Measurements from ENCODE around the gene INPP5B.
"Not testable (repeated sequence)": the region's sequence is repeated elsewhere in the genome, so short reads cannot be mapped to it uniquely, and the experiment has no call there.

The INPP5B gene

DNA sequence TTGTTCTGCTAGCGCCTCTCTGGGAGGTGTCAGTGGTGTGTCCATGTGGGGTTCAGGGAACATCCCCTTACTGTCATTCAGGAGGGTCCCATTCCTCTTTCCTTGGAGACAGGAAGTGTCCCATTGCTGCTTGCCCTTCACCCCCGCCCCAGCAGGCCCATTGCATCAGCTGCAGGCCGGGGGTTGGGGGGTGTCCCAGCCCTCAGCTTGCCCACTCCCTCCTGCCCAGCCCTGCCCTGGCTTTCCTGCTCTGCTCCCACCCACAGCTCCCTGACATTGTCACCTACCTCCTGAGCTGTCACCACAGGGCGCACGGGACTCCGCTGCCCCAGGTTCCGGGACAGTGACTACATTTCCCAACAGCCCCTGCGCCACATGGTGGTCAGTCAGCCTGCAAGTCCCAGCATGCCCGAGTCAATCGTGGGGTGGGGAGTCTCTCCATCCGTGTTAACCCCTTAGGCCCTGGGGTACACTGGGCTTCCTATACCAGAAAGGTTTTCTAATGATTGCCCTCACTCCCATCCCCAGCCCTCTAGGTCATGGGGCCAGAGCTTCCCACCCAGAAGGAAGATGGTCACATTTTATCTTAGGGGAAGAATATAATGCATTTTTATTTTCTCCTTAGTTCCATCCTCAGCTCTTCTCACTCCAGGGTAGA lies at the start of gene INPP5B:
Gene INPP5B, minus strand, starts transcription at position 351 of the 658 bp plus-strand sequence. CDS start 745 bp downstream, outside the sequence.
- peak; percentile 78 for DNase-seq (ENCODE audit: low read depth)

GRCh38 chr1:37995751-37996345 lies 49.0 kb upstream of the INPP5B start:
- DNase-seq (ENCODE audit: low read depth) = peak; percentile 87

GRCh38 chr1:37994886-37995566 lies 48.2 kb upstream of the INPP5B start:
- DNase-seq (ENCODE audit: low read depth) = no peak

DNA sequence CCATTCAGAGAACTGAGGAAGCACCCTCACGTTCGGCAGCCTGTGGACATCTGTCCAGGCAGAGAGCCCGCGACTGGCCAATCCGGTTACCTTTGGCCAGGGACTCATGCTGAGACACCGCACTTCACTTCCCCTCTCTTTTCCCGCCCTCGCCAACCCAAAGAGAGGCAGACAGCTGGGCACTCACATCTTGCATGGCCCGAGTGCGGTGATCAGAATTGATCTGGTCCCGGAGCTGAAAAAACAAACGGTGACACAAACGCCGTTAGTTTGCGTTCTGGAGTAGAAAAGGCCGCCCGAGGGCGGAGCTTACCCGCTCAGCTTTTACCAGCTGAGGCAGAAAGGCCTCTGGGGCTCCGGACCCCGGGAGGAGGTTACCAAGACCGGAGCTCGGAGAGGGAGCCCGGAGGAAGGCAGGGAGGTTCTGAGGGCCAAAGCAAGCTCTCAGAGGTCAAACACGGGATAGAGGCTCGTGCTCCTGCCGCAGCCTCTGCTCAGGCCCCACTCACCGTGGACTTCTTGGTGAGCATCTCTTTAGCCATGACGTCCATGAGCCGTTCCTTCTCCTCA lies 42.6 kb upstream of the INPP5B start:
- DNase-seq (ENCODE audit: low read depth) = no peak

DNA sequence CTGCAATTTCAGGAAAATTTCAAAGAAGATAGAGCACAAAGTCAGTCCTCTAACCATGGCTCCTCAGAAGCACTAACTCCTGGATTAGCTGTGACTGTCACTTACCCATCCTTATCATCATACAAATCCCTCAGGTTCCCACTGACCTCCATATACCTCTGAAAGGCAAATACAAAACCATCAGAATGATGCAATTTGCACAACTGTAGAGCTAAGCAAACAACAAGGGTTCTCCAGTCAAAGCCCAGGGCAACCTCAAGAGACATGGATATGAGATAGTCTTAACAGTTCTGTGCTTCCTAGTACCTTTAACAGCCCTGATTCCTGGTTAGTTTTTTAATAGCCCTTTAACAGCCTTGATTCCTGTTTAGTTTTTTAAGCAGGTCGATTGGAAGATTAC lies 40.8 kb upstream of the INPP5B start:
- no peak for DNase-seq (ENCODE audit: low read depth)

DNA sequence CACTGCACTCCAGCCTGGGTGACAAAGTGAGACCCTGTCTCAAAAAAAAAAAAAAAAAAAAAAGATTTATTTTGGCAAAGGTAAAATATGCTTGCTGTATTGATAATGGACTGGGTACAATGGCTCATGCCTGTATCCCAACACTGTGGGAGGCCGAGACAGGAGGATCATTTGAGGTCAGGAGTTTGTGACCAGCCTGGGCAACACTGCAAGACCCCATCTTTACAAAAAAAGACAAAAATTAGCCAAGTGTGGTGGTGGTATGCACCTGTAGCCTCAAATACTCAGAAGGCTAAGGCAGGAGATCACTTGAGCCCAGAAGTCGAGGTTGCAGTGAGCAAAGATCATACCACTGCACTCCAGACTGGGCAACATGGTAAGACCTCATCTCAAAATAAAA lies 36.7 kb upstream of the INPP5B start:
- no peak for DNase-seq (ENCODE audit: low read depth)

- DNase-seq (ENCODE audit: low read depth) = no peak
Measured at GRCh38 chr1:37978541-37978940, 31.7 kb upstream of the INPP5B start.

DNA sequence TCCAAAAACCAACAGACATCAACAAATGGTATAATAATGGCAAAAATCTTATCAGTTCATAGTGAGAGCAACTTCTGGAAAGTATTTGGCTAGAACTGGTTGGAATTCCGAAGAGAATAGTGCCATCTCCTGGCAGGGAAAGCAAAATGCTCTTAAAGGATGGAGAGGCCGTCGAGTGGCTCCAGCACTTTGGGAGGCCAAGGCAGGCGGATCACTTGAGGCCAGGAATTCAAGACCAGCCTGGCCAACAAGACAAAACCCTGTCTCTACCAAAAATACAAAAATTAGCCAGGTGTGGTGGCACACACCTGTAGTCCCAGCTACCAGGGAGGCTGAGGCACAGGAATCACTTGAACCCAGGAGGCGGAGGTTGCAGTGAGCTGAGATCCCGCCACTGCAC lies 28.2 kb upstream of the INPP5B start:
- DNase-seq (ENCODE audit: low read depth) = peak; percentile 21

GRCh38 chr1:37974567-37974966 lies 27.7 kb upstream of the INPP5B start:
- no peak for DNase-seq (ENCODE audit: low read depth)

GRCh38 chr1:37973684-37974083 lies 26.8 kb upstream of the INPP5B start:
- DNase-seq (ENCODE audit: low read depth) = not testable (repeated sequence)

GRCh38 chr1:37965301-37965700 lies 18.4 kb upstream of the INPP5B start:
- DNase-seq (ENCODE audit: low read depth) = no peak

DNA sequence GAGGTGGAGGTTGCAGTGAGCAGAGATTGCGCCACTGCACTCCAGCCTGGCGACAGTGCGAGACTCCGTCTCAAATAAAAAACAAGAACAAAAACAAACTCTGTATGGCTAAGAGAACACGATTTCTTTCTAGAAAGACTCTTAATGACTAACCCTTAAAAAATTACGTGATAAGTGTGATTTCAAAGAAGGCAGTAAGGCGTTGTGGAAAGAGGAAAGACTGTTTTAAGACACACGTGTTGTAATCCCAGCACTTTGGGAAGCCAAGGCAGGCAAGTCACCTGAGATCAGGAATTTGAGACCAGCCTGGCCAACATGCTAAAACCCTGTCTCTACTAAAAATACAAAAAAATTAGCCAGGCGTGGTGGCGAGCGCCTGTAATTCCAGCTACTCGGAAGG lies 17.3 kb upstream of the INPP5B start:
- DNase-seq (ENCODE audit: low read depth) = not testable (repeated sequence)

GRCh38 chr1:37958690-37959089 lies 11.8 kb upstream of the INPP5B start:
- DNase-seq (ENCODE audit: low read depth) = peak; percentile 81

- no peak for DNase-seq (ENCODE audit: low read depth)
Measured at GRCh38 chr1:37955685-37956084, 8.8 kb upstream of the INPP5B start.

GRCh38 chr1:37954316-37954971 lies 7.6 kb upstream of the INPP5B start:
- DNase-seq (ENCODE audit: low read depth) = no peak

DNA sequence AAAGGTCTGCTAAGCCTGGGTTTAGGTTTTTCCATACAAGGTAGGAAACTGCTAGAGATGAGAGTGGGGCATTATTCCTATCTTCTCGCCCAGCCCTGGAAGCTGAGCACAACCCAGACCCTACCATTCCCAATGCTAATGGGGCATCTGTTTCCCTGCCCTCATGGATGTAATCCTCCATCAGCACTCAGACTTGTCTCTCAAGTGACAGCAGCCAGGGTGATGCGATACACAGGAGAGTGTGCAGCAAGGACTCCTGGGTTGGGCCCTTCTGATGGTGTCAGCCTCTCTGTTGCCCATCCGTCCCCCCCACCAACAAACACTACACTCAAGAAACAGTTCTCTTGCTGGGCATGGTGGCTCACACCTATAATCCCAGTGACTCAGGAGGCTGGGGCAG lies 5.9 kb upstream of the INPP5B start:
- DNase-seq (ENCODE audit: low read depth) = no peak

GRCh38 chr1:37951783-37952624 lies 5.2 kb upstream of the INPP5B start:
- DNase-seq (ENCODE audit: low read depth) = no peak

GRCh38 chr1:37951041-37951782 lies 4.4 kb upstream of the INPP5B start:
- DNase-seq (ENCODE audit: low read depth) = no peak

DNA sequence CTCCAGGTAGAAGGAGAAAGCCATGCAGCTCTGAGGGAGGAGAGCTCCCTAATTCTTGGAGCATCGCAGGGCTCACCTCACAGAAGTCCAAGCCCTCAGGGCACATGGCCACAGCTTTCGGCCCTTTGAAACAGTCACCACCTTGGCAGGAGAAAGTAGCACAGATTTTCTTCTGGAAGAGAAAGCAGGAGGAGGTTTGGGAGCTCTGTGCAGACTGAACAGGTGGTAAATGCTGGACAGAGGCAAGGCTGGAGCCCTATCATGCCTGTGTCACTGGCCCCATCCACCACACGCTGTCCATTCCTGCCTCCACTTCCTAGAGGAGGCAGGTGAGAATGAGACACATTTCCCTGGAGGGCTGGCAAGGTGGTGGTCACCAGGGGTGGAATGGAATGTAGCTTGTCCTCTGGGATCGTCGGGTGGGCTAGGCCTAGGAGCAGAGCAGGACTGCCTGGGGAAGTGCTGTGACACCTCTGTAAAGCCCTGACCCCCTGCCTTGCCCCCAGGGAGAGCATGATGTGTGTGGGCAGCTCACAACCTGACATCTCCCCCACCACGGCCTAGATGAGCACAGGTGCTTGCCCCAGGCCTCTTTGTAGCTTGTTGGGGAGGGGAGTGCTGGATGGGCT lies 2.8 kb upstream of the INPP5B start:
- no peak for DNase-seq (ENCODE audit: low read depth)

DNA sequence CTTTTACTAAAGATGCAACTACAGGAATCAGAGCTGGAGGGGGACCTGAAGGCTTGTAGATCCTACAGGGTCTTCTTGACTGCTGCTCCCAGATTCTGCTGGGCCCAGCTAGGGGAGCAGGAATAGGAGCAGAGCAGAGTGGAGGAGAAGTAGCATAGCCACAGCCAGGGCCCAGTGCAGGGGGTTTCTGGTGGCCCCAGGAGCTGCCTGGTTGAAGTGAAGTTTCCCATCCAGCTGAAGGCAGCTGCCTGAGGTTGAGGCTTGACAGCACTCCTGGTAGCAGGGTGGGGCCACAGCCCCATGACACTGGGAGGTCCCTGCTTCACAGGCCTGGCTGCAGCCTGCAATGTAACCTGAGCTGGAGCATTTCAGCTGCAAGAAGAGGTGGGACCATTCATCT lies 2.0 kb upstream of the INPP5B start:
- DNase-seq (ENCODE audit: low read depth) = no peak
